Suprapubic skin (tissue), 4 donors: ENCODE data around the gene DPEP2. TPM values are rescaled to one million over a fixed set of nuclear protein-coding genes. Genes with fewer than 3 reads are reported as not detected.
"Not testable (repeated sequence)": the region's sequence is repeated elsewhere in the genome, so short reads cannot be mapped to it uniquely, and the experiment has no call there.

Experiments used
- DNase-seq, 2 donors: peaks; one replicate each; pipeline ENCODE4 v3.0.0-alpha.2; 2019; ENCODE audit warnings: low spot score in 2 of 2
- H3K27ac ChIP-seq: fragments of 200-600 bp; sonication (generic); one replicate; pipeline ENCODE4 v1.5.1; 2019
- H3K27me3 ChIP-seq: fragments of 200-600 bp; sonication (generic); one replicate; pipeline ENCODE4 v1.5.1; 2019
- H3K36me3 ChIP-seq: fragments of 200-600 bp; sonication (generic); one replicate; pipeline ENCODE4 v1.5.1; 2019
- H3K4me1 ChIP-seq: fragments of 200-600 bp; sonication (generic); one replicate; pipeline ENCODE4 v1.5.1; 2019
- H3K4me3 ChIP-seq: fragments of 200-600 bp; sonication (generic); one replicate; pipeline ENCODE4 v1.5.1; 2019; ENCODE audit warnings: mild to moderate bottlenecking
- H3K9me3 ChIP-seq: fragments of 200-600 bp; sonication (generic); one replicate; pipeline ENCODE4 v1.5.1; 2019
- CTCF ChIP-seq, 2 donors: fragments of 200-600 bp in 1 of 2; fragments of 450-650 bp in 1 of 2; sonication (generic) in 1 of 2; IDR thresholded peaks; one replicate each; pipeline ENCODE4 v1.5.1; 2016 to 2019; ENCODE audit warnings: antibody characterized with exemption in 2 of 2, mild to moderate bottlenecking in 1 of 2, moderate library complexity in 1 of 2
- EP300 ChIP-seq: sonication (generic); formaldehyde crosslinking; IDR thresholded peaks from one replicate; pipeline ENCODE4 v1.6.1; 2017; ENCODE audit warnings: antibody characterized with exemption
- POLR2A ChIP-seq, 2 donors: fragments of 450-650 bp; IDR thresholded peaks; one replicate each; pipeline ENCODE4 v1.6.1; 2017; ENCODE audit warnings: antibody characterized with exemption in 2 of 2, mild to moderate bottlenecking in 2 of 2, moderate library complexity in 2 of 2
- POLR2AphosphoS5 ChIP-seq, 3 donors: sonication (generic); formaldehyde crosslinking; IDR thresholded peaks; one replicate each; pipeline ENCODE4 v1.6.1; 2017; ENCODE audit warnings: antibody characterized with exemption in 3 of 3
- WGBS: methylation state at CpG from one replicate; pipeline ENCODE4 v1.1.5; 2018; 5-methylcytosine and 5-hydroxymethylcytosine counted together
- total RNA-seq, 4 donors: library from RNA; depleted of rRNA; stranded (reverse); fragments of >200 nt; gene quantifications; one replicate each; pipeline ENCODE4 v1.1.0, GENCODE V29; 2016

DPEP2 gene
- total RNA-seq, 4 donors from 2014 or later, result 0.56 TPM; not detected in 3

GRCh38 chr16:67977469-67978227 lies 21.6 kb downstream of the DPEP2 start:
- WGBS, result 90% methylated on average over 8 of the region's 9 CpGs
- no peak overlapping the region for H3K4me3 ChIP-seq

GRCh38 chr16:67977005-67977404 lies 22.3 kb downstream of the DPEP2 start:
- TF ChIP-seq POLR2A (IDR thresholded peaks at IDR 0.05) (no peak), POLR2AphosphoS5 (IDR thresholded peaks at IDR 0.05) (no peak), EP300 (no peak), CTCF (IDR thresholded peaks at IDR 0.05) (no peak)
- no peaks in the 10 kb centered on the region for H3K36me3 ChIP-seq
- 40% methylated on average over 1 of the region's 5 CpGs for WGBS

More at GRCh38 chr16:67977469-67978227, 21.6 kb downstream of the DPEP2 start:
- TF ChIP-seq POLR2AphosphoS5 (IDR thresholded peaks at IDR 0.05), result no peak
- TF ChIP-seq EP300, result no peak
- no peak for TF ChIP-seq POLR2A (IDR thresholded peaks at IDR 0.05)
- no peak for TF ChIP-seq CTCF (IDR thresholded peaks at IDR 0.05)
- Histone ChIP-seq H3K36me3 (no peaks in the 10 kb centered on the region), H3K27ac (no peak overlapping the region), H3K4me1 (no peaks in the 10 kb centered on the region), H3K9me3 (no peaks in the 10 kb centered on the region), H3K27me3 (peaks cover 6% of the 10 kb centered on the region)
- no peak for DNase-seq

GRCh38 chr16:67976205-67976604 lies 23.1 kb downstream of the DPEP2 start:
- H3K4me1 ChIP-seq, result no peaks in the 10 kb centered on the region
- TF ChIP-seq EP300, result no peak
- H3K9me3 ChIP-seq, result no peaks in the 10 kb centered on the region
- H3K27me3 ChIP-seq, result peaks cover 6% of the 10 kb centered on the region
- no peak for DNase-seq
- no peaks in the 10 kb centered on the region for H3K36me3 ChIP-seq
- H3K4me3 ChIP-seq, result no peak overlapping the region
- H3K27ac ChIP-seq, result no peak overlapping the region
- 100% methylated on average over 2 of the region's 2 CpGs for WGBS

More at GRCh38 chr16:67977005-67977404, 22.3 kb downstream of the DPEP2 start:
- H3K27ac ChIP-seq, result no peak overlapping the region
- H3K9me3 ChIP-seq, result no peaks in the 10 kb centered on the region
- DNase-seq, result no peak
- no peak overlapping the region for H3K4me3 ChIP-seq
- H3K4me1 ChIP-seq, result no peaks in the 10 kb centered on the region
- peaks cover 6% of the 10 kb centered on the region for H3K27me3 ChIP-seq

- H3K4me1 ChIP-seq, result no peaks in the 10 kb centered on the region
- no peak for DNase-seq
- no peaks in the 10 kb centered on the region for H3K36me3 ChIP-seq
- H3K4me3 ChIP-seq, result no peak overlapping the region
- H3K27ac ChIP-seq, result no peak overlapping the region
- 76% methylated on average over 12 of the region's 14 CpGs for WGBS
- no peaks in the 10 kb centered on the region for H3K9me3 ChIP-seq
- TF ChIP-seq CTCF (IDR thresholded peaks at IDR 0.05) (no peak), POLR2A (IDR thresholded peaks at IDR 0.05) (no peak), POLR2AphosphoS5 (IDR thresholded peaks at IDR 0.05) (no peak), EP300 (no peak)
- peaks cover 6% of the 10 kb centered on the region for H3K27me3 ChIP-seq
Measured at GRCh38 chr16:67975321-67976105, 23.8 kb downstream of the DPEP2 start.

GRCh38 chr16:67972285-67972684 lies 27.0 kb downstream of the DPEP2 start:
- peaks cover 13% of the 10 kb centered on the region for H3K4me1 ChIP-seq
- H3K9me3 ChIP-seq, H3K4me3 ChIP-seq, DNase-seq, H3K36me3 ChIP-seq, H3K27me3 ChIP-seq, H3K27ac ChIP-seq: not testable (repeated sequence)
- WGBS, result 92% methylated on average over 7 of the region's 7 CpGs

- Histone ChIP-seq H3K9me3 (no peaks in the 10 kb centered on the region), H3K27ac (no peak overlapping the region), H3K36me3 (no peaks in the 10 kb centered on the region), H3K27me3 (no peaks in the 10 kb centered on the region), H3K4me1 (peaks cover 25% of the 10 kb centered on the region), H3K4me3 (no peak overlapping the region)
- TF ChIP-seq POLR2A (IDR thresholded peaks at IDR 0.05), result no peak
- no peak for TF ChIP-seq CTCF (IDR thresholded peaks at IDR 0.05)
- TF ChIP-seq POLR2AphosphoS5 (IDR thresholded peaks at IDR 0.05), result no peak
- TF ChIP-seq EP300, result no peak
- 92% methylated on average over 9 of the region's 9 CpGs for WGBS
- no peak for DNase-seq
Measured at GRCh38 chr16:67971111-67971510, 28.2 kb downstream of the DPEP2 start.
